ENCODE measurements around the gene SNX14. TPM values are rescaled to one million over a fixed set of nuclear protein-coding genes. Genes with fewer than 3 reads are reported as not detected.

The SNX14 gene
- total and polyA plus RNA-seq, 2 of the 13 experiments (the other 11 are each of a cell fraction or from before 2014, with no cell fraction given): 83.5 to 112 TPM

DNA sequence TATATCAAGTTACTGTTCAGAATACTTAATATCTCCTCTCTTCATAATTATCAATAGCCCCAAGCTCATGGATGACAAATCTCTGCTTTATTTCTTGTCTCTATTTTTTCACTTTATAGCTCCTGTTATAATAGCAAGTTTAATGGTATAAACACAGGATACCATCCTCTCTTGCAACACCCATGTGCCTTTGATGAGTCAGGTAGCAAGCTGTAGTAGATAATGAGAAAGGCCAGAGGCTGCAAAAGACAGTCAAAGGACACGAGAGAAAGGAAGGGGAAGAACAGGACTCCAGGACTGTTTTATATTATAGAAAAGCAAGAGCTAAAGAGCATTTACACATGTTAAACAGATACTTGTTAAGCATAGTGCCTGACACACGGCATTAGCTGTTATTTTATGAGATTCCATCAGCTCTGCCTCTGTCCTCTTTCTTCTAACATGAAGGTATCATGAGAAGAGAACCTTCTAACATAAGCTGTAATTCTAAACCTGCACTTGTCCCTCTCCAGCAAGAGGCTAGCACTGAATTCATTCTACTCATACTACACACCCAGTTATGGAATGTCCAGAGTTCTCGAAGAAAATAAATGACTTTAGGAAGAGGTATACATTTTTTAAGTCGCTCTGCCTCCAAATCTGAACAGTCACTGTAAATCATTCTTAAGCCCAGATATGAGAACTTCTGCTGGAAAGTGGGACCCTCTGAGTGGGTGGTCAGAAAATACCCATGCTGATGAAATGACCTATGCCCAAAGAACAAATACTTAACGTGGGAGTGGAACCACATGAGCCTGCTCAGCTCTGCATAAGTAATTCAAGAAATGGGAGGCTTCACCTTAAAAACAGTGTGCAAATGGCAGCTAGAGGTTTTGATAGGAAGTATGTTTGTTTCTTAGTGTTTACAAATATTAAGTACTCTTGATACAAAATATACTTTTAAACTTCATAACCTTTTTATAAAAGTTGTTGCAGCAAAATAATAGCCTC lies 98.8 kb downstream of the SNX14 start:
- CTCF ChIA-PET (ENCODE audit: low intra/inter-chr PET ratio, low total read pairs): no interaction called here
- peaks cover 6% of the 10 kb centered on the region; the same call in 1 of the 2 replicates for H3K4me1 ChIP-seq (ENCODE audit: insufficient read depth, low read length)
- FAIRE-seq (no peak), ATAC-seq (no peak), DNase-seq (ENCODE audit: low spot score) (no peak)
- peaks cover 0 to 4% of the 10 kb centered on the region in 2 experiments; a peak in 1 of 5 replicates for H3K36me3 ChIP-seq (replicated peaks in 1 of 2; ENCODE audit: control insufficient read depth in 1 of 2, insufficient read depth in 2 of 2, low read length in 2 of 2)
- TSS peak; percentile 60 for BruUV-seq (replicated peaks)
- no peaks in the 10 kb centered on the region for H3K79me2 ChIP-seq (ENCODE audit: insufficient read depth, low read length)
- no peak overlapping the region for H2AFZ ChIP-seq (ENCODE audit: low read length)
- intact Hi-C loops (cut with micrococcal nuclease; ENCODE audit: unreplicated experiment) (no loop called here), in situ Hi-C loops (cut with HindIII; ENCODE audit: extremely low pct_ligation_motif_present, low pct_unique_long_range_greater_than_20kb) (no loop called here)
- no peak overlapping the region for H3K4me2 ChIP-seq (ENCODE audit: low read depth, low read length)
- 85% methylated on average over 5 of the region's 5 CpGs for WGBS (ENCODE audit: low lambda C conversion rate)
- H4K20me1 ChIP-seq (ENCODE audit: insufficient read depth, low read length): no peaks in the 10 kb centered on the region
- no peak overlapping the region for H3K27ac ChIP-seq (ENCODE audit: extremely low read length, insufficient read depth, low read length)
- peaks cover 10% of the 10 kb centered on the region; the same call in 1 of the 2 replicates for H3K9me3 ChIP-seq (ENCODE audit: low read length)
- H3K4me3 ChIP-seq (replicated peaks in 1 of 3; ENCODE audit: insufficient read depth in 1 of 3, low read depth in 2 of 3, low read length in 3 of 3): no peak overlapping the region
- H3K27me3 ChIP-seq (ENCODE audit: control insufficient read depth in 1 of 2, insufficient read depth in 2 of 2, low read length in 2 of 2): no peaks in the 10 kb centered on the region
- no peak for TF ChIP-seq ATF7 (IDR thresholded peaks at IDR 0.05)
- no peak for TF ChIP-seq ATF7 (CRISPR knock-in tag; IDR thresholded peaks at IDR 0.05)
- TF ChIP-seq, protein P1, sequence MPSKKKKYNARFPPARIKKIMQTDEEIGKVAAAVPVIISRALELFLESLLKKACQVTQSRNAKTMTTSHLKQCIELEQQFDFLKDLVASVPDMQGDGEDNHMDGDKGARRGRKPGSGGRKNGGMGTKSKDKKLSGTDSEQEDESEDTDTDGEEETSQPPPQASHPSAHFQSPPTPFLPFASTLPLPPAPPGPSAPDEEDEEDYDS (CRISPR knock-in tag; IDR thresholded peaks at IDR 0.05): no peak
- TF ChIP-seq ZBTB4 (CRISPR knock-in tag; IDR thresholded peaks at IDR 0.05; ENCODE audit: borderline replicate concordance): no peak
- TF ChIP-seq SP4 (CRISPR knock-in tag; IDR thresholded peaks at IDR 0.05): no peak
- TF ChIP-seq, protein P2, sequence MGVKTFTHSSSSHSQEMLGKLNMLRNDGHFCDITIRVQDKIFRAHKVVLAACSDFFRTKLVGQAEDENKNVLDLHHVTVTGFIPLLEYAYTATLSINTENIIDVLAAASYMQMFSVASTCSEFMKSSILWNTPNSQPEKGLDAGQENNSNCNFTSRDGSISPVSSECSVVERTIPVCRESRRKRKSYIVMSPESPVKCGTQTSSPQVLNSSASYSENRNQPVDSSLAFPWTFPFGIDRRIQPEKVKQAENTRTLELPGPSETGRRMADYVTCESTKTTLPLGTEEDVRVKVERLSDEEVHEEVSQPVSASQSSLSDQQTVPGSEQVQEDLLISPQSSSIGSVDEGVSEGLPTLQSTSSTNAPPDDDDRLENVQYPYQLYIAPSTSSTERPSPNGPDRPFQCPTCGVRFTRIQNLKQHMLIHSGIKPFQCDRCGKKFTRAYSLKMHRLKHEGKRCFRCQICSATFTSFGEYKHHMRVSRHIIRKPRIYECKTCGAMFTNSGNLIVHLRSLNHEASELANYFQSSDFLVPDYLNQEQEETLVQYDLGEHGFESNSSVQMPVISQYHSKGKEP (CRISPR knock-in tag; IDR thresholded peaks at IDR 0.05): no peak
- TF ChIP-seq SP2 (CRISPR knock-in tag; IDR thresholded peaks at IDR 0.05): no peak
- no peak for TF ChIP-seq NCOR1 (IDR thresholded peaks at IDR 0.05; ENCODE audit: borderline replicate concordance, low read length)
- TF ChIP-seq ISL2 (CRISPR knock-in tag; IDR thresholded peaks at IDR 0.05): no peak
- POLR2A ChIA-PET: no interaction called here
- no peak overlapping the region for H3K9ac ChIP-seq (ENCODE audit: insufficient read depth, low read depth, low read length)

Data from HepG2 (cell line).